ENCODE measurements around the gene PHLDB3.
"Not testable (repeated sequence)": the region's sequence is repeated elsewhere in the genome, so short reads cannot be mapped to it uniquely, and the experiment has no call there.

The PHLDB3 gene

GRCh38 chr19:43466793-43467192 is 37.8 kb downstream of the PHLDB3 start:
- no peak for DNase-seq

GRCh38 chr19:43465468-43466120 is 39.0 kb downstream of the PHLDB3 start, which contains the start of gene LYPD3:
LYPD3 (minus strand) TSS chr19:43465608; CDS start chr19:43465571, 37 bp downstream.
- no peak for DNase-seq

GRCh38 chr19:43464134-43464775 is 40.3 kb downstream of the PHLDB3 start:
- DNase-seq: peak; percentile 69

- peak; percentile 99 for DNase-seq
These were observed 41.0 kb downstream of the PHLDB3 start for GRCh38 chr19:43463381-43464133.

GRCh38 chr19:43462785-43463380 is 41.7 kb downstream of the PHLDB3 start:
- DNase-seq: no peak

GRCh38 chr19:43462383-43462782 is 42.2 kb downstream of the PHLDB3 start:
- no peak for DNase-seq

- no peak for DNase-seq
These were observed 43.2 kb downstream of the PHLDB3 start for GRCh38 chr19:43461303-43461702.

GRCh38 chr19:43460362-43461016 is 44.1 kb downstream of the PHLDB3 start:
- no peak for DNase-seq

- no peak for DNase-seq
These were observed 46.7 kb downstream of the PHLDB3 start for GRCh38 chr19:43457809-43458208.

GRCh38 chr19:43455321-43456113 is 49.0 kb downstream of the PHLDB3 start:
- DNase-seq: no peak

GRCh38 chr19:43454031-43454430 is 50.5 kb downstream of the PHLDB3 start:
- DNase-seq: no peak

- no peak for DNase-seq
These were observed 52.0 kb downstream of the PHLDB3 start for GRCh38 chr19:43452582-43452981.

GRCh38 chr19:43450545-43450997 is 54.0 kb downstream of the PHLDB3 start:
- DNase-seq: peak; percentile 38

GRCh38 chr19:43447655-43448054 is 56.9 kb downstream of the PHLDB3 start:
- no peak for DNase-seq

- DNase-seq: peak; percentile 84
These were observed 57.6 kb downstream of the PHLDB3 start for GRCh38 chr19:43446746-43447489.

- DNase-seq: no peak
These were observed 59.1 kb downstream of the PHLDB3 start for GRCh38 chr19:43445426-43445825.

- DNase-seq: no peak
These were observed 59.8 kb downstream of the PHLDB3 start for GRCh38 chr19:43444531-43445287.

- DNase-seq: not testable (repeated sequence)
These were observed 60.5 kb downstream of the PHLDB3 start for GRCh38 chr19:43444091-43444490.

- no peak for DNase-seq
These were observed 62.8 kb downstream of the PHLDB3 start for GRCh38 chr19:43441716-43442115.

- DNase-seq: no peak
These were observed 64.9 kb downstream of the PHLDB3 start for GRCh38 chr19:43439709-43440063.
